GM18873 (cell line): ENCODE results near the gene FAM177A1.

Experiments used
- ATAC-seq: cut with Tn5 transposase; IDR thresholded peaks from one replicate; pipeline ENCODE4 v1.9.1; 2021; ENCODE audit warnings: mild to moderate bottlenecking, moderate library complexity, moderate number of reproducible peaks; ENCODE audit not compliant: unreplicated experiment, low FRiP score

FAM177A1 gene

DNA sequence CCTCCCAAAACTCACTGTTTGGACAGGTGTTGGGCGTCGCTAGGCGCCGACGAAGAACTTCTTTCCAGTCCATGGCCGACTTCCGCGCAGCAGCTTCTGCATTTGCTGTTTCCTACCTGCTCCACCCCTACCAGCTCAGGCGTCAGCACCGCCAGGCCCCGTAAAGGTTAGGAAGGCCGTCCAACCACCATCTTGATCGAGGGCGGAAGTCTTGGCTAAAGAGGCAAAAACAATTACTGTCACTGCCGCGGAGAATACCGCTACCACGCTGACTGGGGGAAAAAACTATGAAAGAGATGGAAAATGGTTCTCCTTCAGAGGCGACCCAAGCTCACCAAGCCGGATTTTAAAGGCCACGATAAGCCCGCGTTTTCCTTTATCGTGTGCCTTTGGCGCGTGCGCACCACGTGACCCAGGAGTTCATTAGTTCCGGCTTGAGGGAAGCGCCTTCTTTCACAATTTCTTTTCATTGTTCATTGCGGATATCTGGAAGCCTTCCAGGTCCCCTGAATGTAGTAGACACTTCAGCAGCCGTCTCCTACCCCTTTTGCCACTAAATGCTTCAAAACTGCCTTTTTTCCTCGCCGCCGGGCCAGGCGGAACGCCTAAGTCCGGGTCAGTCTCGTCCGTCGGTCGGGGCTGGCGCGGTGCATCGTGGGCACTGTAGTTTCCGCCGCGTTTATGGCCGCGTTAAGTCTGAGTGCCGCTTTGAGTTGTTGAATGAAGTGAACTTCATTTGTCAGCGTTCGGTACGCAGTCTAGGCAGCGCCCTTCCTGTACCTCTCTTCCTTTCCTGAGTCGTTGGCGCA lies 76.0 kb downstream of the FAM177A1 start, which contains the start of the genes PPP2R3C and PRORP:
Gene PPP2R3C (minus strand): TSS at position 104 of the 809 bp plus-strand sequence. CDS start 31 bp downstream, at position 73.
Gene PRORP (plus strand): TSS at position 666 of the 809 bp plus-strand sequence. CDS start 694 bp downstream, outside the sequence.
- peak; percentile 76 for ATAC-seq

DNA sequence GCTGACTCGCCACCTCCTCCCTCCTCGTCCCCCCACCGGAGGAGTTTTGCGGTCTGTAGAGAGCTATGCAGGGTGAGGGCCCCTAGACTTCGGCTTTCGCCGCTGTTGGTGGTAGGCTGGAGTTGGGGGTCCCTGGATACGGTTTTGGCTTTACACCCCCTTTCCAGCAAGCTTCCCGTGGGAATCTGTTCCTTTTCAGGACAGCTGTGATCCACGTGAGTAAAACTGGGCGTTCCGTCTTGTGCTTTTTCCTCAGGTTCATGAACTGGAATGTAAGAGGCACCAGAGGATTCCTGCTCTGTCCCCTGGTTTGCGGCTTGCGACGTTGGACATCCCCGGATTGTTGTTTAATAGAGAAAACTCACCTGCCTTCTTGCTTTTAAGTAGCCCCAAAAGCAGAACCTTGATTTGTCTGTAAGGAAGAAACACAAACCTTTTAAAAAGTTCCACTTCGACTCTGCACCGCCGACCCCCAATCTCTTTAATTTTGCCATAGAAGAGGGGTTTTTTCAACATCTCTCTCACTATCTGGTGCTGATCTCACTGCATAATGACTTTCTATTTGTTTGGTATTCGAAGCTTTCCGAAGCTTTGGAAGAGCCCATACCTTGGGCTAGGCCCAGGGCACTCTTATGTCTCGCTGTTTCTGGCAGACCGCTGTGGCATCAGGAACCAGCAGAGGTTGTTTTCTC lies 76.8 kb downstream of the FAM177A1 start:
- no peak for ATAC-seq

DNA sequence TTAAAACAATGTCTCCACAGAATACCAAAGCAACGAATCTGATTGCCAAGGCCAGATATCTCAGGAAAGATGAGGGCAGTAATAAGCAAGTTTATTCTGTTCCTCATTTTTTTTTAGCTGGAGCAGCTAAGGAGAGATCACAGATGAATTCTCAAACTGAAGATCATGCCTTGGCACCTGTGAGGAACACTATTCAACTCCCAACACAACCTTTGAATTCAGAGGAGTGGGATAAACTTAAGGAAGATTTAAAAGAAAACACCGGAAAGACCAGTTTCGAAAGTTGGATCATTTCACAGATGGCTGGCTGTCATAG lies 77.3 kb downstream of the FAM177A1 start:
- no peak for ATAC-seq

DNA sequence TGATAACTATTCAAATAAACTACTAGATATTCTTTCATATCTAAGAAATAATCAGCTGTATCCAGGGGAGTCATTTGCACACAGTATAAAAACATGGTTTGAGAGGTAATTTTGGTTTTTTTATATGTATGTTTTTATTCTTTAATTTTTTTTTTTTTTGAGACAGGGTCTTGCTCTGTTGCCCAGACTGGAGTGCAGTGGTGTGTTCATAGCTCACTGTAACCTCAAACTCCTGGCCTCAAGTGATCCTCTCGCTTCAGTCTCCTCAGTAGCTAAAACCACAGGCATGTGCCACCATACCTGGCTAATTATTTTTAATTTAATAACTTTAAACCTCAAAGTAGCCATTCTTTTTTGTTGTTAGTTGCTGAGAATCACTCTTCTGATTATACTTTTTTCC lies 78.1 kb downstream of the FAM177A1 start:
- ATAC-seq, result no peak
